HepG2 (cell line): ENCODE measurements around the gene FSCN2. TPM values are rescaled to one million over a fixed set of nuclear protein-coding genes. Genes with fewer than 3 reads are reported as not detected.

Experiments
- ASH2L ChIP-seq: fragments of 300-600, 200-600 bp; sonication (generic); IDR thresholded peaks from 2 replicates; pipeline ENCODE4 v1.7.0; 2017; ENCODE audit warnings: low read depth, mild to moderate bottlenecking, moderate library complexity, mixed read lengths, low read length; ENCODE audit not compliant: insufficient read length
- DRAP1 ChIP-seq: IDR thresholded peaks from 2 replicates; pipeline ENCODE4 v1.6.1; 2016; ENCODE audit warnings: missing genetic modification reagents, missing compliant biosample characterization
- FOXK1 ChIP-seq: sonication (generic); formaldehyde crosslinking; IDR thresholded peaks from 2 replicates; pipeline ENCODE4 v1.4.0; 2020; ENCODE audit warnings: low read depth, missing genetic modification reagents, borderline replicate concordance
- GATAD2A ChIP-seq: IDR thresholded peaks from 2 replicates; pipeline ENCODE4 v1.6.1; 2016
- HNF4A ChIP-seq: sonication (generic); formaldehyde crosslinking; IDR thresholded peaks from 2 replicates; pipeline ENCODE4 v1.4.0; 2020; ENCODE audit warnings: missing genetic modification reagents
- HOXA5 ChIP-seq: sonication (generic); formaldehyde crosslinking; IDR thresholded peaks from 2 replicates; pipeline ENCODE4 v1.4.0; 2020; ENCODE audit warnings: missing genetic modification reagents
- JUN ChIP-seq: sonication (generic); formaldehyde crosslinking; IDR thresholded peaks from 2 replicates; pipeline ENCODE4 v1.4.0; 2020; ENCODE audit warnings: mild to moderate bottlenecking, missing genetic modification reagents
- MAFK ChIP-seq, 2 experiments: IDR thresholded peaks in 1 of 2; conservative IDR thresholded peaks in 1 of 2; 2 replicates each; pipeline ENCODE4 v1.6.1; 2011; ENCODE audit warnings: improper control_type of control experiment in 2 of 2, low read length in 2 of 2
- NCOA2 ChIP-seq: sonication (generic); formaldehyde crosslinking; IDR thresholded peaks from 2 replicates; pipeline ENCODE4 v1.8.0; 2022; ENCODE audit warnings: inconsistent platforms
- NFE2L2 ChIP-seq: fragments of 150-350 bp; IDR thresholded peaks from 2 replicates; pipeline ENCODE4 v1.6.1; 2014; ENCODE audit warnings: low read length
- NR2F6 ChIP-seq, 2 experiments: IDR thresholded peaks; 2 replicates each; pipeline ENCODE4 v1.6.1; 2016; ENCODE audit warnings: antibody characterized with exemption in 1 of 2, mild to moderate bottlenecking in 1 of 2
- POLR2A ChIP-seq, 2 experiments: IDR thresholded peaks; 2 replicates each; pipeline ENCODE4 v1.6.1; 2011; ENCODE audit warnings: low read depth in 2 of 2, low read length in 2 of 2, mild to moderate bottlenecking in 1 of 2, moderate library complexity in 1 of 2; ENCODE audit not compliant: insufficient read depth in 1 of 2
- RBM22 ChIP-seq: fragments of 200-400 bp; formaldehyde crosslinking; optimal IDR thresholded peaks from 2 replicates; pipeline ENCODE3; 2017; ENCODE audit warnings: mild to moderate bottlenecking, low read length, moderate library complexity
- SAP130 ChIP-seq: IDR thresholded peaks from 2 replicates; pipeline ENCODE4 v1.6.1; 2016; ENCODE audit warnings: low read depth
- THAP9 ChIP-seq: sonication (generic); formaldehyde crosslinking; IDR thresholded peaks from 2 replicates; pipeline ENCODE4; 2020; ENCODE audit warnings: missing genetic modification reagents, mild to moderate bottlenecking, borderline replicate concordance
- ZBTB7B ChIP-seq: sonication (generic); formaldehyde crosslinking; IDR thresholded peaks from 2 replicates; pipeline ENCODE4 v1.4.0; 2020; ENCODE audit warnings: missing genetic modification reagents
- ZC3H4 ChIP-seq: sonication (generic); formaldehyde crosslinking; IDR thresholded peaks from 2 replicates; pipeline ENCODE4 v1.4.0; 2020; ENCODE audit warnings: missing genetic modification reagents, borderline replicate concordance
- ZFY ChIP-seq: sonication (generic); formaldehyde crosslinking; IDR thresholded peaks from 2 replicates; pipeline ENCODE4 v1.4.0; 2020; ENCODE audit warnings: missing genetic modification reagents
- ZNF292 ChIP-seq: sonication (generic); formaldehyde crosslinking; IDR thresholded peaks from 2 replicates; pipeline ENCODE4 v1.8.1; 2022; ENCODE audit warnings: mild to moderate bottlenecking, low read depth, missing genetic modification reagents, borderline replicate concordance
- ZNF329 ChIP-seq: sonication (generic); formaldehyde crosslinking; IDR thresholded peaks from 2 replicates; pipeline ENCODE4 v1.9.0; 2021; ENCODE audit warnings: low read depth, mild to moderate bottlenecking, missing genetic modification reagents
- polyA plus RNA-seq, 8 experiments: library from polyadenylated mRNA; depleted of rRNA in 3 of 8; stranded (reverse) in 7 of 8; unstranded in 1 of 8; fragments of >200 nt; fragmentation: Illumina TruSeq in 4 of 8; extraction: Trizol in 4 of 8; gene quantifications; 2 replicates each; pipeline versions ENCODE4 v1.2.1 to v1.2.3, GENCODE V29; 2011 to 2016; ENCODE audit warnings: low read depth in 4 of 8, missing spikeins in 1 of 8, mixed read lengths in 1 of 8; ENCODE audit not compliant: insufficient read depth in 1 of 8
- total RNA-seq, 5 experiments: library from RNA; depleted of rRNA; stranded (reverse); fragments of >200 nt; fragmentation: Illumina TruSeq; extraction: Trizol; gene quantifications; 2 replicates each; pipeline ENCODE4 v1.2.3, GENCODE V29; 2016; ENCODE audit warnings: low read depth in 1 of 5
- TF ChIP-seq, protein P1 (sequence below): sonication (generic); formaldehyde crosslinking; IDR thresholded peaks from 2 replicates; pipeline ENCODE4 v1.8.1; 2023; ENCODE audit warnings: missing genetic modification reagents, inconsistent platforms, borderline replicate concordance
- TF ChIP-seq, protein P2 (sequence below): sonication (generic); formaldehyde crosslinking; IDR thresholded peaks from 2 replicates; pipeline ENCODE4 v1.4.0; 2020; ENCODE audit warnings: missing genetic modification reagents
- TF ChIP-seq, protein P3 (sequence below), 2 experiments: fragments of 450-650 bp in 1 of 2; sonication (generic) in 1 of 2; formaldehyde crosslinking; IDR thresholded peaks; 2 replicates each; pipeline versions ENCODE4 v1.5.0 to v1.8.0; 2020 to 2022; ENCODE audit warnings: mild to moderate bottlenecking in 1 of 2, missing genetic modification reagents in 1 of 2

Gene FSCN2
- total and polyA plus RNA-seq, 2 of the 13 experiments (the other 11 are each of a cell fraction or from before 2014, with no cell fraction given): 0.09 TPM; not detected in 1

GRCh38 chr17:81576621-81577277, 48.6 kb downstream of the FSCN2 start (continued):
- TF ChIP-seq THAP9: no peak
- no peak for TF ChIP-seq ZC3H4 (CRISPR knock-in tag)
- TF ChIP-seq ASH2L: peak; percentile 24
- TF ChIP-seq, protein P1, sequence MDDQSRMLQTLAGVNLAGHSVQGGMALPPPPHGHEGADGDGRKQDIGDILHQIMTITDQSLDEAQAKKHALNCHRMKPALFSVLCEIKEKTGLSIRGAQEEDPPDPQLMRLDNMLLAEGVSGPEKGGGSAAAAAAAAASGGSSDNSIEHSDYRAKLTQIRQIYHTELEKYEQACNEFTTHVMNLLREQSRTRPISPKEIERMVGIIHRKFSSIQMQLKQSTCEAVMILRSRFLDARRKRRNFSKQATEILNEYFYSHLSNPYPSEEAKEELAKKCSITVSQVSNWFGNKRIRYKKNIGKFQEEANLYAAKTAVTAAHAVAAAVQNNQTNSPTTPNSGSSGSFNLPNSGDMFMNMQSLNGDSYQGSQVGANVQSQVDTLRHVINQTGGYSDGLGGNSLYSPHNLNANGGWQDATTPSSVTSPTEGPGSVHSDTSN (CRISPR knock-in tag): no peak
- TF ChIP-seq ZBTB7B (CRISPR knock-in tag): peak; percentile 57
- no peak for TF ChIP-seq ZNF292 (CRISPR knock-in tag)
- TF ChIP-seq, protein P2, sequence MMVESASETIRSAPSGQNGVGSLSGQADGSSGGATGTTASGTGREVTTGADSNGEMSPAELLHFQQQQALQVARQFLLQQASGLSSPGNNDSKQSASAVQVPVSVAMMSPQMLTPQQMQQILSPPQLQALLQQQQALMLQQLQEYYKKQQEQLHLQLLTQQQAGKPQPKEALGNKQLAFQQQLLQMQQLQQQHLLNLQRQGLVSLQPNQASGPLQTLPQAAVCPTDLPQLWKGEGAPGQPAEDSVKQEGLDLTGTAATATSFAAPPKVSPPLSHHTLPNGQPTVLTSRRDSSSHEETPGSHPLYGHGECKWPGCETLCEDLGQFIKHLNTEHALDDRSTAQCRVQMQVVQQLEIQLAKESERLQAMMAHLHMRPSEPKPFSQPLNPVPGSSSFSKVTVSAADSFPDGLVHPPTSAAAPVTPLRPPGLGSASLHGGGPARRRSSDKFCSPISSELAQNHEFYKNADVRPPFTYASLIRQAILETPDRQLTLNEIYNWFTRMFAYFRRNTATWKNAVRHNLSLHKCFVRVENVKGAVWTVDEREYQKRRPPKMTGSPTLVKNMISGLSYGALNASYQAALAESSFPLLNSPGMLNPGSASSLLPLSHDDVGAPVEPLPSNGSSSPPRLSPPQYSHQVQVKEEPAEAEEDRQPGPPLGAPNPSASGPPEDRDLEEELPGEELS (CRISPR knock-in tag): peak; percentile 83
- peak; percentile 78 for TF ChIP-seq JUN (CRISPR knock-in tag)
- TF ChIP-seq NCOA2 (CRISPR knock-in tag): peak; percentile 32; the same call in 1 of the 2 replicates
- TF ChIP-seq GATAD2A (CRISPR knock-in tag): peak; percentile 77; the same call in 1 of the 2 replicates
- TF ChIP-seq RBM22: peak; percentile 22
- peak; percentile 25 to 30; a peak in 1 of 4 replicates for TF ChIP-seq MAFK (conservative IDR thresholded peaks at IDR 0.05 in 1 of 2, IDR thresholded peaks at IDR 0.05 in 1 of 2; ENCODE audit: low read length in 2 of 2)
- TF ChIP-seq HOXA5 (CRISPR knock-in tag): 0 out of 2 replicates have a peak, but pooled peaks have one; percentile 63
- peak in 1 of 2 experiments; percentile 30; a peak in 1 of 4 replicates for TF ChIP-seq POLR2A (IDR thresholded peaks at IDR 0.05; ENCODE audit: insufficient read depth in 1 of 2, low read depth in 2 of 2, low read length in 2 of 2)
- no peak for TF ChIP-seq NR2F6 (IDR thresholded peaks at IDR 0.05)
- TF ChIP-seq NR2F6 (CRISPR knock-in tag; IDR thresholded peaks at IDR 0.05): peak; percentile 37; the same call in 1 of the 2 replicates
- TF ChIP-seq, protein P3, sequence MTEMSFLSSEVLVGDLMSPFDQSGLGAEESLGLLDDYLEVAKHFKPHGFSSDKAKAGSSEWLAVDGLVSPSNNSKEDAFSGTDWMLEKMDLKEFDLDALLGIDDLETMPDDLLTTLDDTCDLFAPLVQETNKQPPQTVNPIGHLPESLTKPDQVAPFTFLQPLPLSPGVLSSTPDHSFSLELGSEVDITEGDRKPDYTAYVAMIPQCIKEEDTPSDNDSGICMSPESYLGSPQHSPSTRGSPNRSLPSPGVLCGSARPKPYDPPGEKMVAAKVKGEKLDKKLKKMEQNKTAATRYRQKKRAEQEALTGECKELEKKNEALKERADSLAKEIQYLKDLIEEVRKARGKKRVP (CRISPR knock-in tag; IDR thresholded peaks at IDR 0.05): 0 out of 4 replicates have a peak, but pooled peaks of 1 of the 2 experiments have one; percentile 31
- TF ChIP-seq SAP130: peak; percentile 73
- TF ChIP-seq ZFY (CRISPR knock-in tag): peak; percentile 39; the same call in 1 of the 2 replicates
- peak; percentile 25; the same call in 1 of the 2 replicates for TF ChIP-seq DRAP1
- no peak for TF ChIP-seq ZNF329 (CRISPR knock-in tag)
- 0 out of 2 replicates have a peak, but pooled peaks have one; percentile 6 for TF ChIP-seq HNF4A (CRISPR knock-in tag)
- peak; percentile 72; the same call in 1 of the 2 replicates for TF ChIP-seq NFE2L2
- TF ChIP-seq FOXK1: peak; percentile 19; the same call in 1 of the 2 replicates
